Ovary (tissue), 9 donors: Measurements from ENCODE around the gene ADGRV1. TPM values are rescaled to one million over a fixed set of nuclear protein-coding genes. Genes with fewer than 3 reads are reported as not detected.

Experiments used
- DNase-seq, 5 donors: peaks; one replicate each; pipeline ENCODE4 v3.0.0-alpha.2; 2019 to 2020
- H3K27ac ChIP-seq, 2 donors: fragments of 200-600 bp; one replicate each; pipeline versions ENCODE4 v1.5.1 to v1.8.0; 2019 to 2022
- H3K27me3 ChIP-seq: fragments of 200-600 bp; one replicate; pipeline ENCODE4 v1.8.0; 2022
- H3K36me3 ChIP-seq: fragments of 200-600 bp; sonication (generic); one replicate; pipeline ENCODE4 v1.5.1; 2019
- H3K4me1 ChIP-seq: one replicate; pipeline ENCODE4 v1.8.1; 2013; ENCODE audit warnings: mild to moderate bottlenecking, moderate library complexity; ENCODE audit not compliant: insufficient read depth
- H3K4me3 ChIP-seq: fragments of 200-600 bp; sonication (generic); one replicate; pipeline ENCODE4 v1.5.1; 2017
- H3K9me3 ChIP-seq, 2 donors: fragments of 200-600 bp in 1 of 2; sonication (generic) in 1 of 2; one replicate each; pipeline versions ENCODE4 v1.5.1 to v1.8.1; 2013 to 2019; ENCODE audit warnings: mild to moderate bottlenecking in 1 of 2, moderate library complexity in 1 of 2
- CTCF ChIP-seq, 3 donors: fragments of 450-650 bp in 2 of 3; fragments of 200-600 bp in 1 of 3; IDR thresholded peaks; one replicate each; pipeline versions ENCODE4 v1.5.1 to v1.8.0; 2016 to 2022; ENCODE audit warnings: antibody characterized with exemption in 3 of 3, mild to moderate bottlenecking in 1 of 3
- EP300 ChIP-seq: sonication (generic); formaldehyde crosslinking; IDR thresholded peaks from one replicate; pipeline ENCODE4 v1.6.1; 2017; ENCODE audit warnings: antibody characterized with exemption
- POLR2A ChIP-seq: fragments of 450-650 bp; IDR thresholded peaks from one replicate; pipeline ENCODE4 v1.6.1; 2017; ENCODE audit warnings: antibody characterized with exemption, mild to moderate bottlenecking, moderate library complexity
- WGBS, 3 donors: extraction: QIAGEN DNeasy Blood & Tissue Kit in 1 of 3; methylation state at CpG; one replicate each; pipeline versions ENCODE4 v1.1.5 to v1.1.7; 2013 to 2017; 5-methylcytosine and 5-hydroxymethylcytosine counted together
- intact Hi-C, 4 donors: fragments of 100-400 bp; cut with DNase I; formaldehyde crosslinking; loops; one replicate each; pipeline versions ENCODE4 v1.11.0 to v1.15.1; 2022 to 2023
- polyA plus RNA-seq, 2 donors: library from polyadenylated mRNA; stranded (reverse); fragments of 200-250 nt in 1 of 2; fragments of 350-450 nt in 1 of 2; fragmentation: Illumina TruSeq in 1 of 2; extraction: RNeasy Lipid Tissue Mini Kit (QIAGEN cat#74804) in 1 of 2; gene quantifications; one replicate each; pipeline ENCODE4 v1.2.3, GENCODE V29; 2013 to 2014
- total RNA-seq, 7 donors: library from RNA; depleted of rRNA in 2 of 7; stranded (reverse); fragments of >200 nt in 2 of 7; fragmentation: NEBNext Ultra II Directional in 3 of 7; extraction: Animal tissue kit (Norgen Biotek cat#: 25700) in 3 of 7; gene quantifications; one replicate each; pipeline versions ENCODE4 v1.1.0 to v1.2.4, GENCODE V29; 2016 to 2023
- donor health status: DM: no; HTN: no; CAD: no; lungs with moderate emphysema.
- donor health status: DM: no; HTN: no; CAD: no.
- donor health status: Bipolar disorder and iron deficiency.
- donor health status: DM: yes; HTN: yes; CAD: no.
- donor health status: DM: no; HTN: no; CAD: no.
- donor health status: DM: yes; HTN: yes; CAD: no.

The ADGRV1 gene
- total and polyA plus RNA-seq, 9 donors = 0.21 to 2.7 (median 1.1) TPM

- DNase-seq = peak; percentile 70 to 83 (median 72)
- TF ChIP-seq CTCF (IDR thresholded peaks at IDR 0.05) = peak; percentile 59 to 85 (median 83)
- no peak for TF ChIP-seq POLR2A
- no peak overlapping the region for H3K27ac ChIP-seq
- H3K4me1 ChIP-seq = no peaks in the 10 kb centered on the region
- no peaks in the 10 kb centered on the region for H3K36me3 ChIP-seq
- no peak overlapping the region for H3K4me3 ChIP-seq
- no peaks in the 10 kb centered on the region for H3K9me3 ChIP-seq
- 34 to 39% (median 37%) methylated on average over 8 of the region's 8 CpGs for WGBS, 3 donors
- intact Hi-C loops = loop anchor here (1.0 to 10.0 kb wide), 4 partner anchors 279 to 285 kb away; partner anchors contain the start of gene ARRDC3 (in 1 of the 4)
- H3K27me3 ChIP-seq = no peaks in the 10 kb centered on the region
These were observed 543.2 kb downstream of the ADGRV1 start for GRCh38 chr5:91101600-91102379.

- DNase-seq = no peak
- Histone ChIP-seq H3K4me1 (no peaks in the 10 kb centered on the region), H3K36me3 (no peaks in the 10 kb centered on the region), H3K4me3 (no peak overlapping the region), H3K9me3 (no peaks in the 10 kb centered on the region), H3K27ac (no peak overlapping the region), H3K27me3 (no peaks in the 10 kb centered on the region)
- 89 to 92% (median 89%) methylated on average over 6 of the region's 6 CpGs for WGBS, 3 donors
- intact Hi-C loops = loop anchor here in 2 of 4 donors (2.0 to 10.0 kb wide), 2 partner anchors 281 kb away; partner anchors contain the start of gene ARRDC3 (in 1 of the 2)
- no peak for TF ChIP-seq EP300
- TF ChIP-seq POLR2A = no peak
- TF ChIP-seq CTCF (IDR thresholded peaks at IDR 0.05) = no peak
These were observed 544.9 kb downstream of the ADGRV1 start for GRCh38 chr5:91103353-91104061.

- Histone ChIP-seq H3K27ac (no peak overlapping the region), H3K4me1 (no peaks in the 10 kb centered on the region), H3K4me3 (no peak overlapping the region), H3K9me3 (no peaks in the 10 kb centered on the region), H3K27me3 (no peaks in the 10 kb centered on the region), H3K36me3 (no peaks in the 10 kb centered on the region)
- intact Hi-C loops = loop anchor here in 1 of 4 donors (10.0 kb wide), 1 partner anchor 281 kb away; the partner anchor contains the start of gene ARRDC3
- 95 to 98% (median 96%) methylated on average over 1 of the region's 1 CpG for WGBS, 3 donors
- TF ChIP-seq EP300 = no peak
- no peak for TF ChIP-seq CTCF (IDR thresholded peaks at IDR 0.05)
- TF ChIP-seq POLR2A = no peak
- DNase-seq = no peak
These were observed 545.5 kb downstream of the ADGRV1 start for GRCh38 chr5:91104062-91104448.

GRCh38 chr5:91106842-91107511 lies 548.4 kb downstream of the ADGRV1 start:
- intact Hi-C loops = loop anchor here in 1 of 4 donors (10.0 kb wide), 1 partner anchor 278 kb away; the partner anchor contains the start of gene ARRDC3
- H3K27me3 ChIP-seq = no peaks in the 10 kb centered on the region

More at GRCh38 chr5:91106842-91107511, 548.4 kb downstream of the ADGRV1 start:
- Histone ChIP-seq H3K27ac (no peak overlapping the region), H3K4me3 (no peak overlapping the region), H3K4me1 (no peaks in the 10 kb centered on the region), H3K9me3 (no peaks in the 10 kb centered on the region), H3K36me3 (no peaks in the 10 kb centered on the region)
- DNase-seq = no peak
- 85 to 91% (median 88%) methylated on average over 8 of the region's 8 CpGs for WGBS, 3 donors
- no peak for TF ChIP-seq EP300
- TF ChIP-seq POLR2A = no peak
- TF ChIP-seq CTCF (IDR thresholded peaks at IDR 0.05) = no peak
